SU-DHL-6 (cell line): Measurements from ENCODE around the gene NUDT3.

Experiments used
- H2AFZ ChIP-seq: fragments of 200-600 bp; sonication (generic); 2 replicates; pipeline ENCODE4 v1.6.1; 2014; ENCODE audit warnings: low read depth, mild to moderate bottlenecking, moderate library complexity, mixed read lengths, antibody characterized with exemption, low read length; ENCODE audit not compliant: severe bottlenecking
- H3F3A ChIP-seq: fragments of 200-600 bp; shearing (Covaris generic); 2 replicates; pipeline ENCODE4 v1.6.0; 2016; ENCODE audit warnings: antibody characterized with exemption, mild to moderate bottlenecking; ENCODE audit not compliant: insufficient read depth
- H3K27ac ChIP-seq: fragments of 200-600 bp; sonication (generic); 2 replicates; pipeline ENCODE4 v1.5.1; 2016; ENCODE audit warnings: low read depth, mild to moderate bottlenecking, low read length, moderate library complexity, mixed read lengths
- H3K27me3 ChIP-seq: fragments of 200-600 bp; sonication (generic), shearing (Covaris generic); 2 replicates; pipeline ENCODE4 v1.6.0; 2014; ENCODE audit warnings: mild to moderate bottlenecking, low read length
- H3K36me3 ChIP-seq: fragments of 200-600 bp; sonication (generic); 2 replicates; pipeline ENCODE4 v1.6.1; 2014; ENCODE audit warnings: mild to moderate bottlenecking, low read length, mixed read lengths
- H3K4me2 ChIP-seq: fragments of 300-600, 200-600 bp; shearing (Covaris generic), sonication (generic); 2 replicates; pipeline ENCODE4 v1.6.0; 2014; ENCODE audit warnings: low read length, low read depth, mild to moderate bottlenecking; ENCODE audit not compliant: poor library complexity, severe bottlenecking
- H3K4me3 ChIP-seq: fragments of 200-600 bp; sonication (generic); 2 replicates; pipeline ENCODE4 v1.5.1; 2014; ENCODE audit warnings: antibody characterized with exemption, low read length, mild to moderate bottlenecking, mixed read lengths; ENCODE audit not compliant: insufficient read depth, poor library complexity, severe bottlenecking
- H3K79me2 ChIP-seq: fragments of 200-600 bp; sonication (generic); 2 replicates; pipeline ENCODE4 v1.6.1; 2014; ENCODE audit warnings: mild to moderate bottlenecking, low read length, moderate library complexity; ENCODE audit not compliant: insufficient read depth
- H3K9ac ChIP-seq: fragments of 200-600 bp; sonication (generic); 2 replicates; pipeline ENCODE4 v1.7.0; 2014; ENCODE audit warnings: mild to moderate bottlenecking, low read length
- H3K9me2 ChIP-seq: fragments of 200-600 bp; sonication (generic); replicated peaks from 2 replicates; pipeline ENCODE4 v1.6.1; 2014; ENCODE audit warnings: low read length; ENCODE audit not compliant: insufficient read depth
- H3K9me3 ChIP-seq: fragments of 200-600 bp; sonication (generic); 2 replicates; pipeline ENCODE4 v1.6.1; 2014; ENCODE audit warnings: low read length, mixed read lengths; ENCODE audit not compliant: insufficient read depth
- H4K20me1 ChIP-seq: fragments of 200-600 bp; sonication (generic); 2 replicates; pipeline ENCODE4 v1.6.1; 2014; ENCODE audit warnings: low read depth, mild to moderate bottlenecking, antibody characterized with exemption, low read length, moderate library complexity, mixed read lengths
- CTCF ChIP-seq: fragments of 200-600 bp; sonication (generic); IDR thresholded peaks from one replicate; pipeline ENCODE4 v1.5.1; 2017; ENCODE audit warnings: antibody characterized with exemption, mild to moderate bottlenecking, low read length, moderate library complexity; ENCODE audit not compliant: insufficient read depth, poor library complexity, severe bottlenecking
- EZH2phosphoT487 ChIP-seq: fragments of 200-600 bp; sonication (generic), shearing (Covaris generic); conservative IDR thresholded peaks from 2 replicates; pipeline ENCODE4 v1.6.1; 2018; ENCODE audit warnings: mild to moderate bottlenecking, antibody characterized with exemption, low read length, moderate library complexity, mixed read lengths

The NUDT3 gene

GRCh38 chr6:34386316-34387137 lies 5.9 kb downstream of the NUDT3 start:
- Histone ChIP-seq H3K9me3 (no peaks in the 10 kb centered on the region), H4K20me1 (peaks cover 5% of the 10 kb centered on the region), H2AFZ (no peak overlapping the region), H3K79me2 (peaks cover 100% of the 10 kb centered on the region), H3K9ac (no peak overlapping the region), H3K27me3 (no peaks in the 10 kb centered on the region), H3K9me2 (no peaks in the 10 kb centered on the region), H3K36me3 (no peaks in the 10 kb centered on the region), H3K27ac (no peak overlapping the region), H3K4me3 (no peak overlapping the region), H3K4me2 (no peak overlapping the region), H3F3A (peaks cover 9% of the 10 kb centered on the region; the same call in 1 of the 2 replicates)
- TF ChIP-seq CTCF (no peak), EZH2phosphoT487 (no peak)

GRCh38 chr6:34385793-34386195 lies 6.7 kb downstream of the NUDT3 start:
- Histone ChIP-seq H3K9me3 (no peaks in the 10 kb centered on the region), H3K4me3 (no peak overlapping the region), H3K36me3 (no peaks in the 10 kb centered on the region), H4K20me1 (peaks cover 10% of the 10 kb centered on the region), H3K27ac (no peak overlapping the region), H3F3A (peaks cover 4% of the 10 kb centered on the region; the same call in 1 of the 2 replicates), H3K79me2 (peaks cover 100% of the 10 kb centered on the region), H3K9ac (no peak overlapping the region), H3K27me3 (no peaks in the 10 kb centered on the region), H2AFZ (no peak overlapping the region), H3K4me2 (no peak overlapping the region), H3K9me2 (no peaks in the 10 kb centered on the region)
- TF ChIP-seq CTCF (no peak), EZH2phosphoT487 (no peak)

GRCh38 chr6:34384321-34385153 lies 7.9 kb downstream of the NUDT3 start:
- H3K4me2 ChIP-seq, result no peak overlapping the region

More at GRCh38 chr6:34384321-34385153, 7.9 kb downstream of the NUDT3 start:
- no peaks in the 10 kb centered on the region for H3K27me3 ChIP-seq
- no peaks in the 10 kb centered on the region for H3K9me2 ChIP-seq
- peaks cover 100% of the 10 kb centered on the region for H3K79me2 ChIP-seq
- H4K20me1 ChIP-seq, result peaks cover 10% of the 10 kb centered on the region
- no peak overlapping the region for H3K9ac ChIP-seq
- H3K36me3 ChIP-seq, result no peaks in the 10 kb centered on the region
- no peak overlapping the region for H3K4me3 ChIP-seq
- no peak overlapping the region for H2AFZ ChIP-seq
- H3F3A ChIP-seq, result peaks cover 4% of the 10 kb centered on the region; the same call in 1 of the 2 replicates
- no peaks in the 10 kb centered on the region for H3K9me3 ChIP-seq
- no peak for TF ChIP-seq EZH2phosphoT487
- no peak overlapping the region for H3K27ac ChIP-seq
